GM21737 (cell line): Measurements from ENCODE around the gene JAKMIP1.

Source experiments
- ATAC-seq: cut with Tn5 transposase; IDR thresholded peaks from one replicate; pipeline ENCODE4 v1.9.1; 2021; ENCODE audit warnings: mild to moderate bottlenecking, moderate library complexity; ENCODE audit not compliant: unreplicated experiment

JAKMIP1 gene

GRCh38 chr4:6122496-6122895 lies 77.9 kb downstream of the JAKMIP1 start:
- no peak for ATAC-seq

DNA sequence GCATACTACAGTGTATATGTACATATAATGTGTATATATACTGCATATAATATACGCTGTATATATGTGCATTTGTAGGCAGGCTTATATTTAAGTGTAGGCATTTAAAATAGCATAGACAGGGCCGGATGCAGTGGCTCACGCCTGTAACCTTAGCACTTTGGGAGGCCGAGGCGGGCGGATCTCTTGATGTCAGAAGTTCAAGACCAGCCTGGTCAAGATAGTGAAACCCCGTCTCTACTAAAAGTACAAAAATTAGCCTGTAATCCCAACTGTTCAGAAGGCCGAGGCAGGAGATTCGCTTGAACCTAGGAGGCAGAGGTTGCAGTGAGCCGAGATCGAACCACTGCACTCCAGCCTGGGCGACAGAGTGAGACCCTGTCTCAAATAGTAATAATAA lies 78.4 kb downstream of the JAKMIP1 start:
- no peak for ATAC-seq

- ATAC-seq, result no peak
Measured at GRCh38 chr4:6121276-6121850, 79.0 kb downstream of the JAKMIP1 start.

DNA sequence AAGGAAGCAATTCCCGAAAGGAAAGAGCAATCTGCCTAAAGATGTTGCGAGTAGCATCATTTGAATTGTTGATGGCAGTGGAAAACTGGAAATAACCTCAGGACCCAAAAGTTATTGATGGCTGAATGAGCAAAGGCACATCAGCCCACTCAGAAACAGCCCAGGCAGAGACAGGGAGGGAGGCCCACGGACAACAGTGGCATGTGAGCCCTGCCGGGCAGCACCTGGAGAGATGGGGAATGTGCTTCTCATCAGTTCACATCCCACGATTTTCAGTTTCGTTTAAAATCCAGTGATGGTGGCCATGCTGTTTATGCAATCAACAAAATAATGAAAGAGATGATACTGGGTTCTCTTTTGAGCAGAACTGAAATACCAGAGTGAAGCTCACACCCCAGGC lies 80.0 kb downstream of the JAKMIP1 start:
- ATAC-seq, result no peak

GRCh38 chr4:6119507-6120020 lies 80.8 kb downstream of the JAKMIP1 start:
- no peak for ATAC-seq

GRCh38 chr4:6118201-6118600 lies 82.1 kb downstream of the JAKMIP1 start:
- ATAC-seq, result no peak

GRCh38 chr4:6116696-6117285 lies 83.6 kb downstream of the JAKMIP1 start:
- no peak for ATAC-seq

DNA sequence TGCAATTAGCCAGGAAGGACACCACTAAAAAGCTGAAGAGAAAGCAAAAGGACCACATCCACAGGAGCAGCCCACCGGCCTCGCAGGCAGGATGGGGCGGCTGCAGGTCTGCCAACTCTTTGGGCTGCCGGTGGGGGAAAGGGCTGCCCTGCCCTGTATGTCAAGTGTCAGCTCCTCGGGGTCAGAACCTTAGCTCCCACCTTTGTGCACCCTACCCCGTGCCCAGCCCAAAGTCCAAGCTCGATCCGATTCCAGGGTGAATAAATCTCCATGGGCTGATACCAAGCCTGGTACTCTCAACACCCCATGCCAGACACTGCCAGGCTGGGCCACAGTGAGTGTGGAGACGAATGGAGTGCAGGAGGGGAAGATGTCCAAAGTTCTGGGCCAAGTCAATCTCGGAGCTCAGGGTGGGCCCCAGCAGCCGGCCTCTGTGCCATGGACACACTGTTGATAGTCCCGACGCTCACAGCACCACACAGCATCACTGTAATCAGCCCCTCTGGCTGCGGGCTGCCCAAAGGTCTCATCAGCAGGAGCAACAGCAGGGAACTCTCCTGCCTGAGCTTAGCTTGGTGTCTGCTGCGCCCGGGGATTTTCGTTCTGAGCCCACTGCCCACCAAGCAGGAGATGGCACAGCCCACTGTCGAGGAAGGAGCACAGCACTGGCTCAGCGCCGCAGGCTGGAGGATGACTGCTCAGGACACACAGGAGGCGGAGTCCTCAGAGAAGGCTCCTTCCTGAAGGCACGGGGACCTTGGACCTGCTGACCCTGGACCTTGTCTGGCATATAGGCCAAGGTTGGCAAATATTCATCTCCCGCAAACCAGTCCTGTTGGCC lies 84.4 kb downstream of the JAKMIP1 start:
- no peak for ATAC-seq

DNA sequence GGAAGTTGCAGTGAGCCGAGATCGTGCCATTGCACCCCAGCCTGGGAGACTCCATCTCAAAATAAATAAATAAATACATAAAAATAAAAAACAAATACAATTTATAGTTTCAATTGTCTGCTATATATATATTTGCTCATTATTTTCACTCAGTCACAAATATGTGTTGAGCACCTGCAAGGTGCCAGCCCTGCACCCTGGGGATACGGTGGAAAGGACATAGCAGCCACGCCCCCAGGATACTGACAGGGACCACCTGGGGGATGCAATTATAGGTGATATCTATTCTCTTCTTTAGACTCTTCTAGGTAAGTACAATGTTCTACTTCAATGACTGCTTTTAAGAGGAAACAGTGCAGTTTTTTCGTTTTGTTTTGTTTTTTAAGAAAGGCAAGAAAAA lies 85.0 kb downstream of the JAKMIP1 start:
- no peak for ATAC-seq

DNA sequence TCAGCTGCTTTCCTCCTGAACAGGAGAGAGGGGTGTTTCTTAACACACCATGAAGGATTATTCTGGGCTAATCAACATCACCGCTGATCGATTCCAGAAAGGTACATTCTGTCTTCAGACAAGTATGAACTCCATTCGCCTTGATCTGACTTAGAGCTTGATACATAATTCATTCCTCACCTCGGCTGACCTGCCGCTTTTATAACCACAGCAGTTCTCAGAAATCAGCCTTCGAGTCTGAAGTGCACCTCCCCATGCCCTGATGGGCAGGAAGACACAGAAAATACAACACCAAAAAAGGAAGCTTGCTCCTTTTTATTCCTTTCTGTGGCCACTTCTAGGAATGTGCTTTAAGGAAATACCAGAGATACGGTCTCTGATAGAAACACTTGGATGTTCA lies 85.7 kb downstream of the JAKMIP1 start:
- no peak for ATAC-seq

GRCh38 chr4:6114181-6114580 lies 86.2 kb downstream of the JAKMIP1 start:
- ATAC-seq, result no peak

- no peak for ATAC-seq
Measured at GRCh38 chr4:6113641-6114040, 86.7 kb downstream of the JAKMIP1 start.

DNA sequence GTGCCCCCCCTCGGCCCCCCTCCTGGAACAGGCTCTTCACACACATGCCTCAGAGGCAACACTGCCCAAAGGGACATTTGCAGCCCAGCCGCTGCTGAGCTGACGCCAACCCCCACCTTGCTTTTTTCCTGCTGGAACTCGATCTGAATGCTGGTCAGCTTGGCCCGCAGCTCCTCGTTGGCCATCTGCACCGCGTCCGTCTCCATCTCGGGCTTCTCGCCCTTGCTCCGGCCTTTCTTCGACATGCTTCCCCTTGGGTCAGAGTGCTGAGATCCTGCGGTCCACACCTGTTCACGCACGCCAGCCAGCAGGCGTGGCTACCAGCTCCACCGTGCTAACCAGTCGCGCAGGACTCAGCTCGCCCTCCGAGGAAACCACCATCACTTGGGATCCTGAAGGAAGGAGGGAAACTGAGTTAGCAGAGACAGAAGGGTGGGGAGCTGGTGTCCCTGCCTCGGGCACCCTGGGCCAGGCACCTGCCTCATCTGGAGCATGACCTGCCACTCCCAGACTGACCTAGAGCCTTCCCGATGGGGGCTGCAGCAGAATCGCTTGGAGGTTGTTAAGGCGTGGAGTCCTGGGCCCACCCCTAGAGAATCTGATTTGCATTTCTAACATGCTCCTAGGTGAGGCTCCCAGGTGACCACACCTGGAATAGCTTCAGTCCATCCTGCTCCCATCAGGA lies 87.6 kb downstream of the JAKMIP1 start:
- no peak for ATAC-seq

DNA sequence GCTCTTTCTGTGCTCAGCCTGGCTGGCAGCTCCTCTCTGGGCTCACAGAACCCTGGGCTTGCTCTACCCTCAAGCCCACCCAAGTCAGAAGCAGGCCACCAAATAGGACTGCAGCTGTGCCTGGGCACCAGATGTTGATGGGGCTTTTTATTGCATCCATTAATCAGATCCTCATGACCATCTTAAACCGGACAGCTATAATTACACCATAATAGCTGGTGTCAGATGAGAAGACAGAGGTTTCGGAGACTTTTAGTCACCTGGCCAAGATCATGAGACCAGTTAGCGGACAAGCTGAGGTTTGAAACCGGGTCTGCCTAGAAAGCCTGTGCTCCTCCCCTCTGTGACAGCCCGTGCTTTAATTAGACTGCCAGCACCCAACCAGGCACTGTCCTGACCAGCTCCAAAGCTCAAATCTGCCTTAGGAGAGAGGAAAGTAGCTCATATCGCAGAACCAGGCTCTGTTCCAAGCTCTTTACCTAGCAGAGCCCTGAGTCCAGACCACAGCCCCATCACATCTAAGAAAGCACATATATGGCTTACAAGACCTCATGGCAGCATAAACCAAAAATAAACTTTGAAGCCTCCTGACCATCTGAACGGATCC lies 88.9 kb downstream of the JAKMIP1 start:
- ATAC-seq, result no peak

DNA sequence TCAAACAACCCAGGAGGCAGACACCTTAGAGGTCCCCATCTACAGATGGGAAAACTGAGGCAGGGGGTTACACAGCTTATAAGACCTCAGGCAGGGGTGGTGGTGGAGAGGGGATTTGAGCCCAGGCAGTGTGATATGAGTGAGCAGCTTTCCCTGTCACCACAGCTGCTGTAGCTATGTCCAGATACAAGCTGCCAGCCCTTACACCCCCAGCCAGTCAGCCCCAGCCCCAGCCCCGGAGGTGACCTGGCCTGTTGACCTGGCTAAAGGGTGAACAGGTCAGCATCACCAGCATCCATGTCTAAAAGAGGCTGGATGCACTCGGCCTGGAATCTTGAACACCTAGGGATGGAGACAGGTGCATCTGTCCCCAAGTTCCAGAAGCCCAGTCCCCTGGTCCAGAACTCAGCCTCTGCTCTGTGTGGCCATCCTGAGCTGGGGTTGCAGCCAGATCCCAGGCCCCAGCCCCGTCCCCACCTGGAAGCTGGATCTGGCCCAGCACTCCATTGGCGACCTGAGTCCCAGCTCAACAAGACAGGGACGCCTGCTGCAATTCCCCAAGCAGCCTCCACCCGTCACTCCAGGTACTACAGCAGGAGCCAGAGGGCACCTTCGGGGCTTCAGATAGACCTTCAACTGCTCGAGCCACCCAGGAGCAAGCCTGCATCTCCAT lies 89.5 kb downstream of the JAKMIP1 start:
- no peak for ATAC-seq

- no peak for ATAC-seq
Measured at GRCh38 chr4:6109842-6110560, 90.3 kb downstream of the JAKMIP1 start.

DNA sequence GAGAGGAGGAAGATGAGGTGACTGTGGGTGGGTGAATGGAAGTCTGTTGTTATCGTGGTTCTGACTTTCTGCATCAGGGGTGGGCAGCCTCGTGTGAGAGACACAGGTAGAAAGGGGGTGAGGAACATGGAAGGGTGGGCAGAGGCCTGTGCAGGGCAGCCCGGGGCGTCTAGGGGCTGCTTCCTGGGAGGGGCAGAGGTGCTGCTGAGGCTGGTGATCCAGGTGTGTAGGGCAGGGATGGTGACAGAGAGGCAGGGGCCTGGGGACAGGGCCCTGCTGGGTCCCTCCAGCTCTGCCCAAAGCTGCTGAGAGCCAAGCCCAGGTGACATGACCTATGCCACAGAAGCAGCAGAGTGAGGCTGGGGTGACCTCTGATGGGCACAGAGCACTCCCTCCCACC lies 92.5 kb downstream of the JAKMIP1 start:
- ATAC-seq, result no peak

DNA sequence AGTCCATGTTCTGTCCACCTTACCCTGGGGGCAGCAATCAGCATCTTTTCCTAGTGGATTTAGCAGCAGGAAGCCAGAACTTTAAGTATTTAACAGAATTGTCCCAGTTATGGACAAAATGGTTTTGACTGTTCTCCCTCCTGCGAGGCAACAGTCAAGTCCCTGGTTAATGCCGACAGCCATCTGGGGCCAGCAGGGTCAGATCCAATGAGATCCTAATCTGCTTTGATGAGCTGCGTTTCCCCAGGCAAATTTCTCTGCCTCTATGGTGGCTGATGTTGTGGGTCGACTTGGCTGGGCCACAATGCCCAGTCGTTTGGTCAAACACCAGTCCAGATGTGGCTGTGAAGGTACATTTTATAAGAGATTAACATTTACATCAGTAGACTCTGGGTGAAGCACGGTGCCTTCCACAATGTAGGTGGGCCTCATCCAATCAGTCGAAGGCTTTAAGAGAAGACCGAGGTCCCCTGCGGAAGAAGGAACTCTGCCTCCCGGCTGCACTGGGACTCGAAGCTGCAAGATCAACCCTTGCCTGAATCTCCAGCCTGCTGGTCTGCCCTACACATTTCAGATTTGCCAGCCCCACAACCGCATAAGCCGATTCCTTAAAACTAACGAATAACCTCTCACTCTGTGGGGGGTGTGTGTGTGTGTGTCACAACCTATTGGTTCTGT lies 93.1 kb downstream of the JAKMIP1 start:
- ATAC-seq, result no peak

GRCh38 chr4:6106156-6106555 lies 94.2 kb downstream of the JAKMIP1 start:
- no peak for ATAC-seq
